ENCODE data around the gene FAM124A.

DNA sequence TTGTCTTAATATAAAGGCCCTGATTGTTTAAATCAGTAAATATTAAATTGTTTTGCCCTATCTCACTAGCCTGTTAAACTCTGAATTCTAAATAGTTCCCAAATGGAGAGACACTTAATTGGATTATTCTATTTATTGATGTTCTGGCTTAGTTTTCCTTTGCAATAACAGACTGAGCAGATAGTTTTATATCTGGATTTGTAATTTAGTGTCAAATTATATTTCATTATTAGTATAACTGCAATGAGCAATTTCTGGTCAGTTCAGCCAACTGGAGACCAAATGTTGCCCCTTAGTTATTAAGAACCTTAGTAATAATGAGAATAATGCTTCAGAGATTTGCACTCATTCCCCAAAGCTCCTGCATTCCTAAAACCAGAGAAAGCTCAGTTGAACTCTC, 10.1 kb downstream of the FAM124A start:
- no peak for TF ChIP-seq POLR2A (IDR thresholded peaks at IDR 0.05)
- TF ChIP-seq, protein P1, sequence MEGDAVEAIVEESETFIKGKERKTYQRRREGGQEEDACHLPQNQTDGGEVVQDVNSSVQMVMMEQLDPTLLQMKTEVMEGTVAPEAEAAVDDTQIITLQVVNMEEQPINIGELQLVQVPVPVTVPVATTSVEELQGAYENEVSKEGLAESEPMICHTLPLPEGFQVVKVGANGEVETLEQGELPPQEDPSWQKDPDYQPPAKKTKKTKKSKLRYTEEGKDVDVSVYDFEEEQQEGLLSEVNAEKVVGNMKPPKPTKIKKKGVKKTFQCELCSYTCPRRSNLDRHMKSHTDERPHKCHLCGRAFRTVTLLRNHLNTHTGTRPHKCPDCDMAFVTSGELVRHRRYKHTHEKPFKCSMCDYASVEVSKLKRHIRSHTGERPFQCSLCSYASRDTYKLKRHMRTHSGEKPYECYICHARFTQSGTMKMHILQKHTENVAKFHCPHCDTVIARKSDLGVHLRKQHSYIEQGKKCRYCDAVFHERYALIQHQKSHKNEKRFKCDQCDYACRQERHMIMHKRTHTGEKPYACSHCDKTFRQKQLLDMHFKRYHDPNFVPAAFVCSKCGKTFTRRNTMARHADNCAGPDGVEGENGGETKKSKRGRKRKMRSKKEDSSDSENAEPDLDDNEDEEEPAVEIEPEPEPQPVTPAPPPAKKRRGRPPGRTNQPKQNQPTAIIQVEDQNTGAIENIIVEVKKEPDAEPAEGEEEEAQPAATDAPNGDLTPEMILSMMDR (IDR thresholded peaks at IDR 0.05) = no peak

Data from uterus (tissue), 2 donors.